K562 (cell line): Measurements from ENCODE around the gene HAGHL. TPM values are rescaled to one million over a fixed set of nuclear protein-coding genes. Genes with fewer than 3 reads are reported as not detected.

ENCODE experiments used
- BCOR ChIP-seq: fragments of 450-650 bp; IDR thresholded peaks from 2 replicates; pipeline ENCODE4 v1.6.1; 2016
- CBFA2T2 ChIP-seq: fragments of 450-650 bp; conservative IDR thresholded peaks from 2 replicates; pipeline ENCODE4 v1.6.1; 2017; ENCODE audit warnings: mild to moderate bottlenecking
- CHD1 ChIP-seq: fragments of 200-600 bp; sonication (generic); IDR thresholded peaks from one replicate; pipeline ENCODE4 v1.6.1; 2012; ENCODE audit warnings: mild to moderate bottlenecking, moderate library complexity, low read length, inconsistent platforms
- CREM ChIP-seq: IDR thresholded peaks from 2 replicates; pipeline ENCODE4 v1.6.1; 2014; ENCODE audit warnings: antibody characterized with exemption, low read depth
- DMBX1 ChIP-seq: fragments of 250-450 bp; sonication (Bioruptor Pico); IDR thresholded peaks from 2 replicates; pipeline ENCODE4 v1.8.0; 2022; ENCODE audit warnings: inconsistent platforms, mild to moderate bottlenecking, moderate library complexity, borderline replicate concordance
- EP400 ChIP-seq: fragments of 450-650 bp; IDR thresholded peaks from 2 replicates; pipeline ENCODE4 v1.6.1; 2017; ENCODE audit warnings: antibody characterized with exemption, mild to moderate bottlenecking, moderate library complexity
- FOXP1 ChIP-seq: sonication (generic); formaldehyde crosslinking; IDR thresholded peaks from 2 replicates; pipeline ENCODE4 v1.8.0; 2022; ENCODE audit warnings: mild to moderate bottlenecking, missing genetic modification reagents
- FUS ChIP-seq: fragments of 200-400 bp; formaldehyde crosslinking; optimal IDR thresholded peaks from 2 replicates; pipeline ENCODE3; 2017; ENCODE audit warnings: low read depth, low read length
- IRF1 ChIP-seq: sonication (generic); formaldehyde crosslinking; IDR thresholded peaks from 2 replicates; pipeline ENCODE4 v1.8.0; 2022; ENCODE audit warnings: missing genetic modification reagents, mild to moderate bottlenecking, borderline replicate concordance
- MAZ ChIP-seq, 2 experiments: fragments of 450-650 bp in 1 of 2; sonication (generic) in 1 of 2; formaldehyde crosslinking; IDR thresholded peaks in 1 of 2; conservative IDR thresholded peaks in 1 of 2; 2 replicates each; pipeline versions ENCODE4 v1.4.0 to v1.5.0; 2020; ENCODE audit warnings: mild to moderate bottlenecking in 1 of 2, missing genetic modification reagents in 1 of 2
- MXI1 ChIP-seq: IDR thresholded peaks from 2 replicates; pipeline ENCODE4 v1.6.1; 2011; ENCODE audit warnings: low read depth, mild to moderate bottlenecking, improper control_type of control experiment, low read length
- NFYB ChIP-seq: IDR thresholded peaks from 2 replicates; pipeline ENCODE4 v1.6.1; 2011; ENCODE audit warnings: mild to moderate bottlenecking, moderate library complexity; ENCODE audit not compliant: insufficient read length; ENCODE audit errors: extremely low read depth
- ZBTB40 ChIP-seq, 2 experiments: fragments of 450-650 bp in 1 of 2; sonication (generic) in 1 of 2; formaldehyde crosslinking in 1 of 2; IDR thresholded peaks; 2 replicates each; pipeline versions ENCODE4 v1.7.1 to v1.9.0; 2016 to 2022; ENCODE audit warnings: inconsistent platforms in 1 of 2, mild to moderate bottlenecking in 1 of 2, missing genetic modification reagents in 1 of 2
- ZNF785 ChIP-seq: fragments of 250-450 bp; sonication (Bioruptor Pico); IDR thresholded peaks from 2 replicates; pipeline ENCODE4 v1.4.0; 2020; ENCODE audit warnings: mild to moderate bottlenecking
- ZNF79 ChIP-seq: fragments of 250-450 bp; sonication (Bioruptor Pico); IDR thresholded peaks from 2 replicates; pipeline ENCODE4 v1.4.0; 2020; ENCODE audit warnings: low read depth, mild to moderate bottlenecking, moderate library complexity
- polyA plus RNA-seq, 8 experiments: library from polyadenylated mRNA; depleted of rRNA in 4 of 8; stranded (reverse) in 5 of 8; unstranded in 3 of 8; fragments of >200 nt; fragmentation: Nextera tagmentation in 2 of 8; fragmentation: Illumina TruSeq in 1 of 8; extraction: Ambion mirVana in 2 of 8; extraction: Trizol in 1 of 8; gene quantifications; 2 replicates each; pipeline versions ENCODE4 v1.2.1 to v1.2.3, GENCODE V29; 2011 to 2014; ENCODE audit warnings: inconsistent platforms in 1 of 8, missing spikeins in 1 of 8
- total RNA-seq, 7 experiments: library from RNA; depleted of rRNA in 6 of 7; stranded (reverse); fragments of >200 nt in 6 of 7; fragmentation: Illumina TruSeq in 2 of 7; extraction: Trizol in 2 of 7; gene quantifications; 2 replicates each; pipeline versions ENCODE4 v1.2.1 to v1.2.3, GENCODE V29; 2011 to 2021; ENCODE audit warnings: low replicate concordance in 1 of 7

HAGHL gene
- total and polyA plus RNA-seq, 9 of the 15 experiments (the other 6 are each of a cell fraction or from before 2014, with no cell fraction given) = 0.31 to 83.4 (median 20.7) TPM

GRCh38 chr16:683396-684070, 43.4 kb upstream of the HAGHL start (continued):
- TF ChIP-seq EP400 = no peak
- no peak for TF ChIP-seq MXI1
- peak; percentile 76 for TF ChIP-seq CHD1
- TF ChIP-seq FOXP1 (CRISPR knock-in tag) = peak; percentile 68; the same call in 1 of the 2 replicates
- TF ChIP-seq DMBX1 (CRISPR knock-in tag) = no peak
- TF ChIP-seq FUS = no peak
- no peak for TF ChIP-seq NFYB
- TF ChIP-seq MAZ (CRISPR knock-in tag; conservative IDR thresholded peaks at IDR 0.05 in 1 of 2, IDR thresholded peaks at IDR 0.05 in 1 of 2) = 0 out of 4 replicates have a peak, but pooled peaks of 1 of the 2 experiments have one; percentile 14
- TF ChIP-seq ZBTB40 (IDR thresholded peaks at IDR 0.05) = no peak
- TF ChIP-seq ZBTB40 (CRISPR knock-in tag; IDR thresholded peaks at IDR 0.05) = no peak
- TF ChIP-seq IRF1 (CRISPR knock-in tag) = no peak
- no peak for TF ChIP-seq ZNF785 (CRISPR knock-in tag)
- no peak for TF ChIP-seq CBFA2T2
- TF ChIP-seq ZNF79 (CRISPR knock-in tag) = no peak
- 0 out of 2 replicates have a peak, but pooled peaks have one; percentile 13 for TF ChIP-seq CREM
- TF ChIP-seq BCOR = no peak
